CD4-positive, alpha-beta T cell (primary cell): ENCODE results near the gene CHMP1A. TPM values are rescaled to one million over a fixed set of nuclear protein-coding genes. Genes with fewer than 3 reads are reported as not detected.

Experiments
- ATAC-seq: fragments of 200-7000 bp; cut with Tn5 transposase; one replicate; pipeline ENCODE4 v1.10.0; 2022; ENCODE audit warnings: mild to moderate bottlenecking; ENCODE audit not compliant: poor library complexity
- CTCF ChIA-PET: fragments of 350-600 bp; sonication (Branson Sonifier 250); formaldehyde crosslinking; loops from one replicate; lab custom pipeline; 2021; ENCODE audit warnings: antibody characterized with exemption, inconsistent platforms; lab: Charles Lee
- POLR2A ChIA-PET: fragments of 350-600 bp; sonication (Branson Sonifier 250); formaldehyde crosslinking; loops from one replicate; lab custom pipeline; 2021; ENCODE audit warnings: antibody characterized with exemption, inconsistent platforms; lab: Charles Lee
- DNase-seq, 14 experiments: peaks; one replicate each; pipeline ENCODE4 v3.0.0-alpha.2; 2013 to 2020; ENCODE audit warnings: mixed read lengths in 2 of 14
- H3K27ac ChIP-seq, 2 donors: one replicate each; pipeline versions ENCODE4 v1.5.1 to v1.7.0; 2013; ENCODE audit warnings: low read length in 2 of 2, low read depth in 1 of 2, mild to moderate bottlenecking in 1 of 2
- H3K27me3 ChIP-seq, 2 experiments: 1 replicate in 1 of 2; 2 replicates in 1 of 2; pipeline versions ENCODE4 v1.6.1 to v1.7.0; 2013; ENCODE audit warnings: low read length in 2 of 2, control low read depth in 1 of 2, mild to moderate bottlenecking in 1 of 2, moderate library complexity in 1 of 2; ENCODE audit not compliant: insufficient read depth in 2 of 2, control insufficient read depth in 1 of 2
- H3K36me3 ChIP-seq: one replicate; pipeline ENCODE4 v1.6.1; 2013; ENCODE audit warnings: low read length, control low read depth; ENCODE audit not compliant: insufficient read depth
- H3K4me1 ChIP-seq: one replicate; pipeline ENCODE4 v1.6.1; 2013; ENCODE audit warnings: low read length, control low read depth; ENCODE audit not compliant: insufficient read depth
- H3K4me3 ChIP-seq: one replicate; pipeline ENCODE4 v1.5.1; 2013; ENCODE audit warnings: mild to moderate bottlenecking, low read length, moderate library complexity
- H3K9me3 ChIP-seq, 2 experiments: 1 replicate in 1 of 2; 2 replicates in 1 of 2; pipeline versions ENCODE4 v1.6.1 to v1.7.0; 2013; ENCODE audit warnings: low read length in 2 of 2, mild to moderate bottlenecking in 2 of 2, control low read depth in 1 of 2, moderate library complexity in 1 of 2; ENCODE audit not compliant: control insufficient read depth in 1 of 2, insufficient read depth in 1 of 2
- H3K27ac Mint-ChIP-seq: one replicate; pipeline ENCODE4 v1.8.0; 2020; ENCODE audit warnings: mixed read lengths
- H3K27me3 Mint-ChIP-seq: one replicate; pipeline ENCODE4 v1.8.0; 2021; ENCODE audit warnings: mixed read lengths
- H3K36me3 Mint-ChIP-seq: one replicate; pipeline ENCODE4 v1.8.0; 2021; ENCODE audit warnings: low read depth, mixed read lengths
- H3K4me1 Mint-ChIP-seq: one replicate; pipeline ENCODE4 v1.8.0; 2021; ENCODE audit warnings: low read depth, mixed read lengths
- H3K4me3 Mint-ChIP-seq: one replicate; pipeline ENCODE4 v1.8.0; 2020; ENCODE audit warnings: mild to moderate bottlenecking, mixed read lengths
- H3K9me3 Mint-ChIP-seq: one replicate; pipeline ENCODE4 v1.8.0; 2020; ENCODE audit warnings: mixed read lengths
- CTCF ChIP-seq: fragments of 200-600 bp; IDR thresholded peaks from one replicate; pipeline ENCODE4 v1.8.0; 2022; ENCODE audit warnings: antibody characterized with exemption, mild to moderate bottlenecking
- intact Hi-C, 2 experiments: fragments of 100-400 bp; cut with DNase I in 1 of 2; cut with micrococcal nuclease in 1 of 2; formaldehyde crosslinking; loops; one replicate each; pipeline versions ENCODE4 v1.15.1 to v1.9.0; 2023 to 2025; cut with DNase I, micrococcal nuclease
- total RNA-seq, 174 experiments: library from RNA in 2 of 174; stranded (reverse) in 2 of 174; gene quantifications; one replicate each; pipeline ENCODE4 v1.2.3 and lab custom pipeline; 2021 to 2026

CHMP1A gene
- total RNA-seq, 2 experiments from 2014 or later = 54.7 to 55.9 TPM

- no peak overlapping the region for H3K4me3 ChIP-seq
- no peaks in the 10 kb centered on the region for H3K9me3 ChIP-seq
- intact Hi-C loops = no loop called here
- H3K36me3 Mint-ChIP-seq = peaks cover 37% of the 10 kb centered on the region
- H3K36me3 ChIP-seq = peaks cover 30% of the 10 kb centered on the region
- peaks cover 20% of the 10 kb centered on the region for H3K4me1 ChIP-seq
- DNase-seq (no peak), ATAC-seq (no peak)
- no peaks in the 10 kb centered on the region for H3K27me3 Mint-ChIP-seq
- ChIA-PET POLR2A (no interaction called here), CTCF (interaction anchor here (1.7 kb wide), 1 partner anchor 11 kb away, joined by 5 read pairs; no protein-coding TSS in a partner anchor)
- H3K27ac ChIP-seq = no peak overlapping the region
- H3K4me3 Mint-ChIP-seq = no peak overlapping the region
- no peaks in the 10 kb centered on the region for H3K27me3 ChIP-seq
- TF ChIP-seq CTCF = no peak
- H3K9me3 Mint-ChIP-seq = no peaks in the 10 kb centered on the region
- H3K27ac Mint-ChIP-seq = no peak overlapping the region
- H3K4me1 Mint-ChIP-seq = peaks cover 9% of the 10 kb centered on the region
Observed at GRCh38 chr16:89689142-89689541, 31.6 kb upstream of the CHMP1A start.

- CTCF ChIA-PET = interaction anchor here (0.9 kb wide), 1 partner anchor 12 kb away, joined by 3 read pairs; no protein-coding TSS in a partner anchor
Observed at GRCh38 chr16:89688395-89688794, 30.9 kb upstream of the CHMP1A start.

GRCh38 chr16:89687092-89687940 is 29.8 kb upstream of the CHMP1A start:
- no peaks in the 10 kb centered on the region for H3K27me3 Mint-ChIP-seq
- Histone ChIP-seq H3K4me3 (peak overlapping the region; percentile 87), H3K27ac (peak overlapping the region; percentile 45 to 73), H3K9me3 (no peaks in the 10 kb centered on the region), H3K27me3 (no peaks in the 10 kb centered on the region), H3K36me3 (peaks cover 16% of the 10 kb centered on the region), H3K4me1 (peaks cover 20% of the 10 kb centered on the region)
- H3K9me3 Mint-ChIP-seq = no peaks in the 10 kb centered on the region
- intact Hi-C loops = no loop called here
- CTCF ChIA-PET = interaction anchor here (0.9 to 1.5 kb wide), 2 partner anchors 13 kb away, joined by 3 to 20 read pairs; partner anchors contain the start of gene SPATA2L
- TF ChIP-seq CTCF = no peak
- DNase-seq (peak in 1 of 14 experiments; percentile 12), ATAC-seq (no peak)
- H3K4me1 Mint-ChIP-seq = peaks cover 5% of the 10 kb centered on the region
- peak overlapping the region; percentile 87 for H3K4me3 Mint-ChIP-seq
- peaks cover 26% of the 10 kb centered on the region for H3K36me3 Mint-ChIP-seq
- POLR2A ChIA-PET = interaction anchor here (1.0 to 1.5 kb wide), 6 partner anchors 9 to 186 kb away, joined by 3 to 20 read pairs (median 6); partner anchors contain the start of genes SPATA2L and TCF25
- peak overlapping the region; percentile 70 for H3K27ac Mint-ChIP-seq

More at GRCh38 chr16:89688395-89688794, 30.9 kb upstream of the CHMP1A start:
- no peak for TF ChIP-seq CTCF
- no peaks in the 10 kb centered on the region for H3K9me3 Mint-ChIP-seq
- H3K27me3 Mint-ChIP-seq = no peaks in the 10 kb centered on the region
- Histone ChIP-seq H3K27me3 (no peaks in the 10 kb centered on the region), H3K36me3 (peaks cover 22% of the 10 kb centered on the region), H3K4me3 (no peak overlapping the region), H3K4me1 (peaks cover 20% of the 10 kb centered on the region), H3K27ac (no peak overlapping the region), H3K9me3 (no peaks in the 10 kb centered on the region)
- H3K27ac Mint-ChIP-seq = peak overlapping the region; percentile 39
- ATAC-seq (no peak), DNase-seq (no peak)
- intact Hi-C loops = no loop called here
- peak overlapping the region; percentile 77 for H3K4me3 Mint-ChIP-seq
- peaks cover 8% of the 10 kb centered on the region for H3K4me1 Mint-ChIP-seq
- H3K36me3 Mint-ChIP-seq = peaks cover 30% of the 10 kb centered on the region
- POLR2A ChIA-PET = no interaction called here
